ENCODE results near the gene TTYH3. TPM values are rescaled to one million over a fixed set of nuclear protein-coding genes. Genes with fewer than 3 reads are reported as not detected.
A peak's percentile ranks its signal among the peaks of the same experiment; 100 is the strongest.

The TTYH3 gene
- 166 and 170 TPM in 2 replicates for total RNA-seq
- long read RNA-seq, partial matches to known transcripts = 0 of 3 reads
- long read RNA-seq, other reads (novel, unspliced or antisense) = 3 of 3 reads

GRCh38 chr7:2631946-2632732 lies at the start of gene TTYH3:
TSS of gene TTYH3 (plus strand) at chr7:2631986. CDS start at chr7:2632156, 170 bp downstream.
- DNase-seq (ENCODE audit: low spot score, unreplicated experiment) = no peak
- no peaks in the 10 kb centered on the region for H3K9me3 Mint-ChIP-seq (ENCODE audit: low read depth)
- no peak for TF ChIP-seq CTCF (IDR thresholded peaks at IDR 0.05; ENCODE audit: unreplicated experiment)
- H3K4me1 Mint-ChIP-seq (ENCODE audit: low read depth) = peaks cover 14% of the 10 kb centered on the region
- H3K27ac Mint-ChIP-seq = peak within 1 kb of the TSS; percentile 94
- H3K36me3 Mint-ChIP-seq (ENCODE audit: insufficient read depth) = no peaks in the 10 kb centered on the region
- H3K27me3 Mint-ChIP-seq = peaks cover 3% of the 10 kb centered on the region
- peak within 1 kb of the TSS; percentile 93 for H3K4me3 Mint-ChIP-seq (ENCODE audit: low read depth)

GRCh38 chr7:2582006-2582735 lies 49.6 kb upstream of the TTYH3 start:
- Mint-ChIP-seq H3K27ac (no peak overlapping the region), H3K36me3 (ENCODE audit: insufficient read depth) (peaks cover 19% of the 10 kb centered on the region), H3K9me3 (ENCODE audit: low read depth) (no peaks in the 10 kb centered on the region), H3K4me3 (ENCODE audit: low read depth) (no peak overlapping the region), H3K27me3 (no peaks in the 10 kb centered on the region), H3K4me1 (ENCODE audit: low read depth) (peaks cover 2% of the 10 kb centered on the region)
- no peak for DNase-seq (ENCODE audit: low spot score, unreplicated experiment)
- TF ChIP-seq CTCF (IDR thresholded peaks at IDR 0.05; ENCODE audit: unreplicated experiment) = no peak

GRCh38 chr7:2583798-2584580 lies 47.8 kb upstream of the TTYH3 start:
- Mint-ChIP-seq H3K4me3 (ENCODE audit: low read depth) (no peak overlapping the region), H3K27ac (no peak overlapping the region), H3K27me3 (no peaks in the 10 kb centered on the region), H3K36me3 (ENCODE audit: insufficient read depth) (peaks cover 19% of the 10 kb centered on the region), H3K4me1 (ENCODE audit: low read depth) (peaks cover 2% of the 10 kb centered on the region), H3K9me3 (ENCODE audit: low read depth) (no peaks in the 10 kb centered on the region)
- no peak for TF ChIP-seq CTCF (IDR thresholded peaks at IDR 0.05; ENCODE audit: unreplicated experiment)
- DNase-seq (ENCODE audit: low spot score, unreplicated experiment) = no peak

GRCh38 chr7:2585446-2585845 lies 46.3 kb upstream of the TTYH3 start:
- H3K9me3 Mint-ChIP-seq (ENCODE audit: low read depth) = no peaks in the 10 kb centered on the region
- H3K27me3 Mint-ChIP-seq = no peaks in the 10 kb centered on the region
- H3K36me3 Mint-ChIP-seq (ENCODE audit: insufficient read depth) = peaks cover 16% of the 10 kb centered on the region
- no peak for TF ChIP-seq CTCF (IDR thresholded peaks at IDR 0.05; ENCODE audit: unreplicated experiment)
- no peak overlapping the region for H3K27ac Mint-ChIP-seq
- no peak for DNase-seq (ENCODE audit: low spot score, unreplicated experiment)
- H3K4me3 Mint-ChIP-seq (ENCODE audit: low read depth) = no peak overlapping the region
- peaks cover 2% of the 10 kb centered on the region for H3K4me1 Mint-ChIP-seq (ENCODE audit: low read depth)

Data from progenitor cell of endocrine pancreas (in vitro differentiated cells).